GM12878 (cell line): Measurements from ENCODE around the gene SURF6. TPM values are rescaled to one million over a fixed set of nuclear protein-coding genes. Genes with fewer than 3 reads are reported as not detected.

Experiments
- ATAC-seq: fragments of 200-7000 bp; cut with Tn5 transposase; 3 replicates; pipeline ENCODE4 v1.9.1; 2020; ENCODE audit warnings: mild to moderate bottlenecking, moderate library complexity
- BruUV-seq: library from RNA; stranded (reverse); fragments of 400-500 nt; replicated peaks from 2 replicates; lab custom pipeline; 2021; lab: Mats Ljungman, UMichigan
- CTCF ChIA-PET: fragments of 300-600 bp; sonication (Branson Sonifier 250); formaldehyde crosslinking; extraction: SDS; loops from one replicate; lab custom pipeline; 2021; ENCODE audit warnings: inconsistent platforms; lab: Yijun Ruan, JAX
- POLR2A ChIA-PET: fragments of 350-600 bp; formaldehyde crosslinking; extraction: SDS; loops from one replicate; lab custom pipeline; 2021; ENCODE audit warnings: inconsistent platforms; lab: Charles Lee
- RAD21 ChIA-PET: fragments of 300-600 bp; sonication (Branson Sonifier 250); formaldehyde crosslinking; loops from one replicate; lab custom pipeline; 2023; ENCODE audit warnings: antibody characterized with exemption; ENCODE audit not compliant: unreplicated experiment; lab: Charles Lee
- SMC1A ChIA-PET: fragments of 300-600 bp; sonication (Branson Sonifier 250); formaldehyde crosslinking; loops from one replicate; lab custom pipeline; 2023; ENCODE audit not compliant: unreplicated experiment, uncharacterized antibody; lab: Charles Lee
- DNase-seq: peaks from one replicate; pipeline ENCODE4 v3.0.0-alpha.2; 2011; ENCODE audit warnings: low read depth, low spot score
- FAIRE-seq: peaks from 3 replicates; lab custom pipeline; 2011; peaks lifted over from hg19 to GRCh38; lab: Jason Lieb, UNC
- H2AFZ ChIP-seq: 2 replicates; pipeline ENCODE4 v1.6.0; 2011; ENCODE audit warnings: low read depth, low read length, control low read depth; ENCODE audit not compliant: control insufficient read depth
- H3K27ac ChIP-seq: 2 replicates; pipeline ENCODE4 v1.5.1; 2011; ENCODE audit warnings: control low read depth; ENCODE audit not compliant: control insufficient read depth, insufficient read depth
- H3K27me3 ChIP-seq, 2 experiments: replicated peaks in 1 of 2; 2 replicates each; pipeline versions ENCODE4 v1.6.0 to v1.6.1; 2011; ENCODE audit warnings: low read length in 1 of 2; ENCODE audit not compliant: control insufficient read depth in 2 of 2, insufficient read depth in 2 of 2
- H3K36me3 ChIP-seq, 2 experiments: 2 replicates each; pipeline ENCODE4 v1.5.1; 2011; ENCODE audit warnings: low read length in 1 of 2; ENCODE audit not compliant: control insufficient read depth in 2 of 2, insufficient read depth in 2 of 2
- H3K4me1 ChIP-seq: 2 replicates; pipeline ENCODE4 v1.6.1; 2011; ENCODE audit warnings: mild to moderate bottlenecking, low read length, moderate library complexity, mixed read lengths; ENCODE audit not compliant: control insufficient read depth, insufficient read depth
- H3K4me2 ChIP-seq: 2 replicates; pipeline ENCODE4 v1.6.0; 2011; ENCODE audit warnings: control low read depth; ENCODE audit not compliant: control insufficient read depth, insufficient read depth
- H3K4me3 ChIP-seq: fragments of 200-600 bp; sonication (generic); 2 replicates; pipeline ENCODE4 v1.5.1; 2016
- H3K79me2 ChIP-seq: 2 replicates; pipeline ENCODE4 v1.6.0; 2011; ENCODE audit warnings: low read length; ENCODE audit not compliant: control insufficient read depth, insufficient read depth
- H3K9ac ChIP-seq: 2 replicates; pipeline ENCODE4 v1.8.0; 2011; ENCODE audit warnings: low read length, control low read depth, mixed read lengths; ENCODE audit not compliant: control insufficient read depth, insufficient read depth
- H3K9me3 ChIP-seq: replicated peaks from 3 replicates; pipeline ENCODE4 v1.5.1; 2011; ENCODE audit warnings: mild to moderate bottlenecking, low read length; ENCODE audit not compliant: control insufficient read depth, insufficient read depth
- H4K20me1 ChIP-seq: 2 replicates; pipeline ENCODE4 v1.6.0; 2011; ENCODE audit not compliant: control insufficient read depth, insufficient read depth
- NR2C2 ChIP-seq: IDR thresholded peaks from 2 replicates; pipeline ENCODE4 v1.6.1; 2011; ENCODE audit warnings: borderline replicate concordance, low read depth; ENCODE audit not compliant: control insufficient read depth, insufficient read length
- PRDM15 ChIP-seq: fragments of 450-650 bp; formaldehyde crosslinking; IDR thresholded peaks from 2 replicates; pipeline ENCODE4 v1.4.0; 2020; ENCODE audit warnings: mild to moderate bottlenecking, moderate library complexity
- SMAD1 ChIP-seq: fragments of 450-650 bp; IDR thresholded peaks from 2 replicates; pipeline ENCODE4 v1.6.1; 2018; ENCODE audit warnings: mild to moderate bottlenecking, low read depth; ENCODE audit not compliant: partially characterized antibody
- SMAD5 ChIP-seq: IDR thresholded peaks from 2 replicates; pipeline ENCODE4 v1.6.1; 2016; ENCODE audit warnings: antibody characterized with exemption, low read depth
- SMC3 ChIP-seq: IDR thresholded peaks from 2 replicates; pipeline ENCODE4 v1.6.1; 2011; ENCODE audit warnings: low read length, improper control_type of control experiment, borderline replicate concordance
- ZNF274 ChIP-seq: IDR thresholded peaks from one replicate; pipeline ENCODE4 v1.8.0; 2011; ENCODE audit not compliant: insufficient read length, insufficient read depth
- WGBS: methylation state at CpG from one replicate; pipeline ENCODE4 v1.1.6; 2016; ENCODE audit warnings: low lambda C conversion rate; ENCODE audit not compliant: insufficient replicate concordance, insufficient coverage; ENCODE audit errors: missing lambda C conversion rate; 5-methylcytosine and 5-hydroxymethylcytosine counted together
- in situ Hi-C: fragments of 300-500 bp; cut with MboI; formaldehyde crosslinking; loops from 9 replicates; pipeline ENCODE4 v1.14.3; 2018; ENCODE audit warnings: mixed read lengths
- intact Hi-C: fragments of 100-400 bp; cut with micrococcal nuclease; formaldehyde crosslinking; loops from one replicate; pipeline ENCODE4 v1.14.2; 2022; ENCODE audit not compliant: unreplicated experiment
- polyA plus RNA-seq, 11 experiments: library from polyadenylated mRNA; depleted of rRNA in 4 of 11; unstranded in 6 of 11; stranded (reverse) in 5 of 11; fragments of >200 nt; fragmentation: Nextera tagmentation in 4 of 11; fragmentation: Illumina TruSeq in 1 of 11; extraction: Ambion mirVana in 4 of 11; extraction: Trizol in 1 of 11; gene quantifications; 1 replicate in 1 of 11; 2 replicates in 10 of 11; pipeline versions ENCODE4 v1.2.1 to v1.2.3, GENCODE V29; 2011 to 2016; ENCODE audit warnings: inconsistent platforms in 2 of 11, missing spikeins in 2 of 11, low read depth in 1 of 11
- total RNA-seq, 4 experiments: library from RNA; depleted of rRNA in 3 of 4; stranded (reverse); fragments of >200 nt in 3 of 4; fragmentation: Illumina TruSeq in 1 of 4; extraction: Trizol in 1 of 4; gene quantifications; 2 replicates each; pipeline versions ENCODE4 v1.2.1 to v1.2.3, GENCODE V29; 2013 to 2021
- TF ChIP-seq, protein P1 (sequence below): fragments of 450-650 bp; formaldehyde crosslinking; IDR thresholded peaks from 2 replicates; pipeline ENCODE4 v1.4.0; 2022; ENCODE audit warnings: mild to moderate bottlenecking, moderate library complexity
- TF ChIP-seq, protein P2 (sequence below): fragments of 450-650 bp; IDR thresholded peaks from 2 replicates; pipeline ENCODE4 v1.6.1; 2017; ENCODE audit warnings: antibody characterized with exemption, mild to moderate bottlenecking, moderate library complexity

The SURF6 gene
- total and polyA plus RNA-seq, 10 of the 15 experiments (the other 5 are each of a cell fraction or from before 2014, with no cell fraction given): 2.2 to 27.2 (median 15.1) TPM

DNA sequence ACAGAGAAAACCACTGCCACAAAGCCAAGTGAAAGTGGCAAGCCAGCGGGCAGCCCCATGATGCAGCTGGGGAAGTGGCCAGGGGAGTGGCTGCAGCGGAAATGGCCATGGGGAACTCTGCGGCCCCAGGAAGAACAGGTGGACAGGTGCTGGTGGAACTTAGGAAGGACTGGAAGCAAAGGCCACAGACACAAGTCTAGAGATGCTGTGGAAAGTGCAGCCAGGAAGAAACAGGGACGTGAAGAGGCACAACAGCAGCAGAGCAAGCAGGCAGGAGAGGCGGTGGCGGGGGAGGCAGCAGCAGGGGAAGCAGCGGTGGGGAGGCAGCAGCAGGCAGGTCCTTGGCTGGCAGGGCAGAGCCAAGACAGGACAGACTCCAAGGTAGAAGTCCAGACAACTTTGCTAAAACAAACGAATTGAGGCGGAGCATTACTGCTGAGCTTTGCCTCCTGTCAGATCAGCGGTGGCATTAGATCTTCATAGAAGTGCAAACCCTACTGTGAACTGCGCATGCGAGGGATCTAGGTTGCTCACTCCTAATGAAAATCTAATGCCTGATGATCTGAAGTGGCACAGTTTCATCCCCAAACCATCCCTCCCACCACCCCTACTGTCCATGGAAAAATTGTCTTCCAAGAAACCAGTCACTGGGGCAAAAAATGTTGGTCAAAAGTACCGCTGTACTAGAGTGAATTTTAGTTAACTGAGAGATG is 11.8 kb downstream of the SURF6 start (continued):
- TF ChIP-seq, protein P1, sequence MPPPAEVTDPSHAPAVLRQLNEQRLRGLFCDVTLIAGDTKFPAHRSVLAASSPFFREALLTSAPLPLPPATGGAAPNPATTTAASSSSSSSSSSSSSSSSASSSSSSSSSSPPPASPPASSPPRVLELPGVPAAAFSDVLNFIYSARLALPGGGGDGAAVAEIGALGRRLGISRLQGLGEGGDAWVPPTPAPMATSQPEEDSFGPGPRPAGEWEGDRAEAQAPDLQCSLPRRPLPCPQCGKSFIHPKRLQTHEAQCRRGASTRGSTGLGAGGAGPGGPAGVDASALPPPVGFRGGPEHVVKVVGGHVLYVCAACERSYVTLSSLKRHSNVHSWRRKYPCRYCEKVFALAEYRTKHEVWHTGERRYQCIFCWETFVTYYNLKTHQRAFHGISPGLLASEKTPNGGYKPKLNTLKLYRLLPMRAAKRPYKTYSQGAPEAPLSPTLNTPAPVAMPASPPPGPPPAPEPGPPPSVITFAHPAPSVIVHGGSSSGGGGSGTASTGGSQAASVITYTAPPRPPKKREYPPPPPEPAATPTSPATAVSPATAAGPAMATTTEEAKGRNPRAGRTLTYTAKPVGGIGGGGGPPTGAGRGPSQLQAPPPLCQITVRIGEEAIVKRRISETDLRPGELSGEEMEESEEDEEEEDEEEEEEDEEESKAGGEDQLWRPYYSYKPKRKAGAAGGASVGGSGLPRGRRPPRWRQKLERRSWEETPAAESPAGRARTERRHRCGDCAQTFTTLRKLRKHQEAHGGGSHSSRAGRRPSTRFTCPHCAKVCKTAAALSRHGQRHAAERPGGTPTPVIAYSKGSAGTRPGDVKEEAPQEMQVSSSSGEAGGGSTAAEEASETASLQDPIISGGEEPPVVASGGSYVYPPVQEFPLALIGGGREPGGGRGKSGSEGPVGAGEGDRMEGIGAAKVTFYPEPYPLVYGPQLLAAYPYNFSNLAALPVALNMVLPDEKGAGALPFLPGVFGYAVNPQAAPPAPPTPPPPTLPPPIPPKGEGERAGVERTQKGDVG (CRISPR knock-in tag): no peak
- no peak for TF ChIP-seq ZNF274
- TF ChIP-seq SMAD1: no peak

DNA sequence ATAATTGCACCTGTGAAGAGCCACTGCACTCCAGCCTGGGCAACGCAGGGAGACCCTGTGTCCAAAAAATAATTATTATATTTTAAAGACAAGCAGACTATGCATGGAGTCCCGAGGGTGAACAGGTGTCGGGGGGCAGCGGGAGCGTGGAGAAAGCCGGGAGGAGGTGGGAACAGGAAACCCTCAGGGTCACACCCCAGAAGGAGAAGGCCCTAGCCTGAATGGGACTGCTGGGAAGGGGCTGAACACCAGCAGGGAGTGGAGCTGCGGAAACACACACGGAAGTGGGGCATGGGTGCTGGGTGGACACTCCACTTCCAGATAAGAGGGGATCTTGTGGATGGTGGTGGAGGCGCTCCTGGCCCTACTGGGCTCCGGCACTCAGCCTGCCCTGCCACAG is 12.8 kb downstream of the SURF6 start:
- Histone ChIP-seq H3K79me2 (no peaks in the 10 kb centered on the region), H3K9me3 (no peaks in the 10 kb centered on the region; the same call in 2 of the 3 replicates), H3K36me3 (no peaks in the 10 kb centered on the region), H3K27me3 (no peaks in the 10 kb centered on the region), H2AFZ (no peak overlapping the region), H3K4me2 (no peak overlapping the region), H4K20me1 (no peaks in the 10 kb centered on the region), H3K27ac (no peak overlapping the region), H3K9ac (no peak overlapping the region), H3K4me3 (no peak overlapping the region), H3K4me1 (no peaks in the 10 kb centered on the region)
- BruUV-seq: no TSS peak
- WGBS: 52% methylated on average over 10 of the region's 10 CpGs
- ATAC-seq (no peak), FAIRE-seq (no peak), DNase-seq (no peak)
- POLR2A ChIA-PET: no interaction called here
- RAD21 ChIA-PET: no interaction called here
- intact Hi-C loops: loop anchor here (10.0 kb wide), 1 partner anchor 138 kb away; no protein-coding TSS in a partner anchor
- SMC1A ChIA-PET: no interaction called here
- CTCF ChIA-PET: no interaction called here
- in situ Hi-C loops: no loop called here
- TF ChIP-seq PRDM15 (CRISPR knock-in tag) (no peak), NR2C2 (no peak), SMC3 (no peak), SMAD5 (no peak)
- TF ChIP-seq, protein P2, sequence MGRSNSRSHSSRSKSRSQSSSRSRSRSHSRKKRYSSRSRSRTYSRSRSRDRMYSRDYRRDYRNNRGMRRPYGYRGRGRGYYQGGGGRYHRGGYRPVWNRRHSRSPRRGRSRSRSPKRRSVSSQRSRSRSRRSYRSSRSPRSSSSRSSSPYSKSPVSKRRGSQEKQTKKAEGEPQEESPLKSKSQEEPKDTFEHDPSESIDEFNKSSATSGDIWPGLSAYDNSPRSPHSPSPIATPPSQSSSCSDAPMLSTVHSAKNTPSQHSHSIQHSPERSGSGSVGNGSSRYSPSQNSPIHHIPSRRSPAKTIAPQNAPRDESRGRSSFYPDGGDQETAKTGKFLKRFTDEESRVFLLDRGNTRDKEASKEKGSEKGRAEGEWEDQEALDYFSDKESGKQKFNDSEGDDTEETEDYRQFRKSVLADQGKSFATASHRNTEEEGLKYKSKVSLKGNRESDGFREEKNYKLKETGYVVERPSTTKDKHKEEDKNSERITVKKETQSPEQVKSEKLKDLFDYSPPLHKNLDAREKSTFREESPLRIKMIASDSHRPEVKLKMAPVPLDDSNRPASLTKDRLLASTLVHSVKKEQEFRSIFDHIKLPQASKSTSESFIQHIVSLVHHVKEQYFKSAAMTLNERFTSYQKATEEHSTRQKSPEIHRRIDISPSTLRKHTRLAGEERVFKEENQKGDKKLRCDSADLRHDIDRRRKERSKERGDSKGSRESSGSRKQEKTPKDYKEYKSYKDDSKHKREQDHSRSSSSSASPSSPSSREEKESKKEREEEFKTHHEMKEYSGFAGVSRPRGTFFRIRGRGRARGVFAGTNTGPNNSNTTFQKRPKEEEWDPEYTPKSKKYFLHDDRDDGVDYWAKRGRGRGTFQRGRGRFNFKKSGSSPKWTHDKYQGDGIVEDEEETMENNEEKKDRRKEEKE: no peak
